K562 (cell line): ENCODE data around the gene MXI1. TPM values are rescaled to one million over a fixed set of nuclear protein-coding genes. Genes with fewer than 3 reads are reported as not detected.

Experiments
- polyA plus RNA-seq, 8 experiments: library from polyadenylated mRNA; depleted of rRNA in 4 of 8; stranded (reverse) in 5 of 8; unstranded in 3 of 8; fragments of >200 nt; fragmentation: Nextera tagmentation in 2 of 8; fragmentation: Illumina TruSeq in 1 of 8; extraction: Ambion mirVana in 2 of 8; extraction: Trizol in 1 of 8; gene quantifications; 2 replicates each; pipeline versions ENCODE4 v1.2.1 to v1.2.3, GENCODE V29; 2011 to 2014; ENCODE audit warnings: inconsistent platforms in 1 of 8, missing spikeins in 1 of 8
- total RNA-seq, 7 experiments: library from RNA; depleted of rRNA in 6 of 7; stranded (reverse); fragments of >200 nt in 6 of 7; fragmentation: Illumina TruSeq in 2 of 7; extraction: Trizol in 2 of 7; gene quantifications; 2 replicates each; pipeline versions ENCODE4 v1.2.1 to v1.2.3, GENCODE V29; 2011 to 2021; ENCODE audit warnings: low replicate concordance in 1 of 7

The MXI1 gene
- total and polyA plus RNA-seq, 9 of the 15 experiments (the other 6 are each of a cell fraction or from before 2014, with no cell fraction given): 9.1 to 23.7 (median 14.8) TPM

Other genes starting within 250 kb of the MXI1 start
- 24.7 and 25.4 TPM in 2 replicates for gene ADD3, start 199.6 kb upstream of the MXI1 start, total RNA-seq (2014; rRNA removed)
- gene ADD3, start 199.6 kb upstream of the MXI1 start, total RNA-seq (2014; rRNA removed; fragmentation: Illumina TruSeq; extraction: Trizol): 44.9 and 52.7 TPM in 2 replicates
- 42.6 and 46.0 TPM in 2 replicates for gene ADD3, start 199.6 kb upstream of the MXI1 start, total RNA-seq (2015; rRNA removed; fragmentation: Illumina TruSeq; extraction: Trizol)
- 31.7 and 32.3 TPM in 2 replicates for gene ADD3, start 199.6 kb upstream of the MXI1 start, total RNA-seq (2021)
- gene ADD3, start 199.6 kb upstream of the MXI1 start, polyA plus RNA-seq (2011; rRNA removed): 98.7 and 125 TPM in 2 replicates
- gene ADD3, start 199.6 kb upstream of the MXI1 start, polyA plus RNA-seq (2014; fragmentation: Illumina TruSeq; extraction: Trizol): 53.4 and 95.6 TPM in 2 replicates
- gene ADD3, start 199.6 kb upstream of the MXI1 start, polyA plus RNA-seq (2014; fragmentation: Nextera tagmentation; extraction: Ambion mirVana): 10 to 100 TPM; 13.2 to 15.1 TPM
- 25.1 and 31.7 TPM in 2 replicates for gene ADD3, start 199.6 kb upstream of the MXI1 start, polyA plus RNA-seq (2014; rRNA removed)
- 3.6 and 6.8 TPM in 2 replicates for gene SMNDC1, start 97.3 kb downstream of the MXI1 start, total RNA-seq (2014; rRNA removed)
- 12.3 and 13.9 TPM in 2 replicates for gene SMNDC1, start 97.3 kb downstream of the MXI1 start, total RNA-seq (2014; rRNA removed; fragmentation: Illumina TruSeq; extraction: Trizol)
- gene SMNDC1, start 97.3 kb downstream of the MXI1 start, total RNA-seq (2015; rRNA removed; fragmentation: Illumina TruSeq; extraction: Trizol): 11.7 and 11.9 TPM in 2 replicates
- gene SMNDC1, start 97.3 kb downstream of the MXI1 start, total RNA-seq (2021): 28.1 and 35.8 TPM in 2 replicates
- gene SMNDC1, start 97.3 kb downstream of the MXI1 start, polyA plus RNA-seq (2011; rRNA removed): 10.9 and 15.7 TPM in 2 replicates
- 24.1 and 30.1 TPM in 2 replicates for gene SMNDC1, start 97.3 kb downstream of the MXI1 start, polyA plus RNA-seq (2014; fragmentation: Illumina TruSeq; extraction: Trizol)
- gene SMNDC1, start 97.3 kb downstream of the MXI1 start, polyA plus RNA-seq (2014; fragmentation: Nextera tagmentation; extraction: Ambion mirVana): 1 to 10 TPM; 9.2 to 9.9 TPM
- 17.4 and 19.5 TPM in 2 replicates for gene SMNDC1, start 97.3 kb downstream of the MXI1 start, polyA plus RNA-seq (2014; rRNA removed)